Activated T-cell treated with anti-CD3 and anti-CD28 coated beads for 4 hours (primary cell): ENCODE results near the gene NCK2.
"Not testable (repeated sequence)": the region's sequence is repeated elsewhere in the genome, so short reads cannot be mapped to it uniquely, and the experiment has no call there.

Source experiments
- DNase-seq: peaks from one replicate; pipeline ENCODE4 v3.0.0-alpha.2; 2020

Gene NCK2

DNA sequence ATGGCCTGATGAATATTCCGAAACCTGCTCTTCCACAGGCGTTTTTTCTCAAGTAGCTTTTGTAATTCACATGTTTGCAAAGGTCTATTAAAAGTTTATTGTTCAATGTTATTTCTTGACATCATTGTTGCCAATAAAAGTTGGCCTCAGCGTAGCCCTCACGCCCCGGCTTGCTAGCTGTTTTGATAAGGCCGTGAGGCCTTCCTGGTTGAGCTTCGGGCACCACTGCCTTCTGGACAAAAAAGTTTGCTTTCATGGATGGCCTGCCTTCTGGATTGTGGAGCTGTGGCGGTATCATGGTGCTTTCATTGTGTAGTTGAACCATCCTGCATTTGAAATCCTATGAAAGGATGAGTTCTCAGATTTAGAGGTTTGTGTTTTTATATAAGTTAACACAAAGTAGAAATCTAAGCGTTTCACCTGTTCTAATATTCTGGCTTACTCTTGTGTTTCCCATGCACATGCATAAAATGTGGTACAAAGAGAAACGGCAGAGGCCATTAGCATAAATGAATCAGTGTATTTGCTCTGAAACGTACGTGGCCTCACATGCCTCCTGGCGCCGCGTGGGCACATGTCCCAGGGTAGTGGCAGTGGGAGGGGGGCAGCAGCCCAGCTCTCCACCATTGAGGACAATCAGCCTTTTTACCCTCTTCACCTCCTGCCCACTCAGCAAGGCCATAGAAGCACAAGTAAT, 134.5 kb downstream of the NCK2 start:
- no peak for DNase-seq

DNA sequence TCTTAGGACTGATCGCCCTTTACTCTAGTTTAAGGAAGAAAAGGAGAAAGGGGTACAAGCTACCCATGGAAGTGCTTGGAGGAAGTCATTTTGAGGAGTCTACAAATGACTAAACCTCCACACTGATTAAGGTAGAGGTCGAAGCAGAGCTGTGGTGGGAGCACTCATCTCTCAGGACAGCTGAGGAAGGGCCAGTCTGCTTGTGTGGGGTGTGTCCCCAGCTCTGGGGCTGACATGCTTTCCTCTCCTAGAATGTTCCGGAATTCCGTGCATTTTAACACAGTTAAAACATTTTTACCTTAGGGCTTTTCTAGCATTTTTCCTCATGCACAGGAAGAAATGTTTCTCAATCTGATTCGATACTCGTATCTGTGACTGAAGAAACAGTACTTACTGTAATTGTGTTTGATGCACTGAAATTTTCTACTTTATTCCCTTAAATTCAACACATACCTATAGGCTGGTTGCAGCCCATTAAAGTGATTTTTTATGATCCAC, 135.1 kb downstream of the NCK2 start:
- no peak for DNase-seq

DNA sequence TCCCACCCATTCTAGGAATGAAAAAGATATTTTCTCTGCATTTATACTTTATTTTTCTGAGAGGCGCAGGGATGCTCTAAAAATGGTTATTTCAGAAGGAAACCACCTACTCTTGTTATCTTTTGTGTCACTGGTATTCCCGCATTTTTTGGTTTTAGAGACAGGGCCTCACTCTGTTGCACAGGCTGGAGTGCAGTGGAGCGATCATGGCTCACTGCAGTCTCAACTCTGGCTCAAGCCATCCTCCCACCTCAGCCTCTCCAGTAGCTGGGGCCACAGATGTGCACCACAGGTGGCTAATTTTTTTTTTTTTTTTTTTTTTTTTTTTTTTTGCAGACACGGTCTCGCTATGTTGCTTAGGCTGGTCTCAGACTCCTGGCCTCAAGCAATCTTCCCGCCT, 135.9 kb downstream of the NCK2 start:
- DNase-seq, result no peak

DNA sequence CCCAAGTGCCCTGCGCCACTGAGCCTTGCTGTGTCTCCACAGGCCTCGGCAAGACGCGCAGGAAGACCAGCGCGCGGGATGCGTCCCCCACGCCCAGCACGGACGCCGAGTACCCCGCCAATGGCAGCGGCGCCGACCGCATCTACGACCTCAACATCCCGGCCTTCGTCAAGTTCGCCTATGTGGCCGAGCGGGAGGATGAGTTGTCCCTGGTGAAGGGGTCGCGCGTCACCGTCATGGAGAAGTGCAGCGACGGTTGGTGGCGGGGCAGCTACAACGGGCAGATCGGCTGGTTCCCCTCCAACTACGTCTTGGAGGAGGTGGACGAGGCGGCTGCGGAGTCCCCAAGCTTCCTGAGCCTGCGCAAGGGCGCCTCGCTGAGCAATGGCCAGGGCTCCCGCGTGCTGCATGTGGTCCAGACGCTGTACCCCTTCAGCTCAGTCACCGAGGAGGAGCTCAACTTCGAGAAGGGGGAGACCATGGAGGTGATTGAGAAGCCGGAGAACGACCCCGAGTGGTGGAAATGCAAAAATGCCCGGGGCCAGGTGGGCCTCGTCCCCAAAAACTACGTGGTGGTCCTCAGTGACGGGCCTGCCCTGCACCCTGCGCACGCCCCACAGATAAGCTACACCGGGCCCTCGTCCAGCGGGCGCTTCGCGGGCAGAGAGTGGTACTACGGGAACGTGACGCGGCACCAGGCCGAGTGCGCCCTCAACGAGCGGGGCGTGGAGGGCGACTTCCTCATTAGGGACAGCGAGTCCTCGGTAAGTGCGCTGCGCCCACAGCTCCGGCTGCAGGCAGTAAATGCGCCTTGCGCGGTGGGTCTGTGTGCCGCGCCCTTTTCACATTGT, 136.8 kb downstream of the NCK2 start:
- DNase-seq, result no peak

DNA sequence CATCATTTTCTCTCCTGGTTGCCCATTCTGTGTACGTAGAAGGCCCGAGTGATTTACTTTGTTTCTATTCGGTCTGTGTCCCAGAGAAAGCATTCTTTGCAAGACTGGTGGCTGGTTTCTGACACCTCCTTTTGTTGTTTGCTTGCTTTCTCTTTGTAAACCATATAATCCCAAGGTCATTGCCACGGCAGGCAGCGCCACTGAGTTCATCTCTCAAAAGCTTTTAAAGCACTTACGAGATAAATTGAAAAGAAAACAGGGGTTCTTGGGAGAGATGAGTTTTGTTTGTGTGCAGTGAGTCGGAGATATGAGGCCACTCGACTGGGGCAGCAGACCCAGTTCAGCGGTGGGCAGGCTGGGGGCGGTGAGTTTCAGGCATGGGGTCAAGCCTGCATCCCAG, 137.6 kb downstream of the NCK2 start:
- no peak for DNase-seq

DNA sequence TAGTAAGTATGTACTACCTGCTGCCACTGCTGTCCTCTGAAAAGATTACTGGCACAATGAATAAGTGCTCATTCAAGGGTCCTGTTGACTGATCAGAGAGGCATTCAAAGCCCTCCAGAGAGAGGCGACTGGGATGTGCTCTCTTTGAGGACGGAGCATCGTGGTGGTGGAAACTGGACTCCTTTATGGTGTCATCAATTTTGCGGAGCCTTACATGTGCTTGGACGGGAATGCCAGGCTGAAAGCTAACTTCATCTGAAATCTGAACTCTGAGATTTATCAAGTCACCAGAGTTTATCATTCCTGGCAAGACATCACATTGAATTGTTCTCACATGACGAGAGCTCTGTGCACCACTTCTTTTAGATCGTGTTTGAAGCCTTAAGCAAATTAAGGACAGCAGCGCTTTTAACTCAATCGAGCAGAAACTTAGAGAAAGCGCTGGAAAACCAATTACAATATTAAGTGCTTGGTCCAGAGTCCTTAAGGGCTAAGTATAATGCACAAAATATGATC, 138.3 kb downstream of the NCK2 start:
- no peak for DNase-seq

DNA sequence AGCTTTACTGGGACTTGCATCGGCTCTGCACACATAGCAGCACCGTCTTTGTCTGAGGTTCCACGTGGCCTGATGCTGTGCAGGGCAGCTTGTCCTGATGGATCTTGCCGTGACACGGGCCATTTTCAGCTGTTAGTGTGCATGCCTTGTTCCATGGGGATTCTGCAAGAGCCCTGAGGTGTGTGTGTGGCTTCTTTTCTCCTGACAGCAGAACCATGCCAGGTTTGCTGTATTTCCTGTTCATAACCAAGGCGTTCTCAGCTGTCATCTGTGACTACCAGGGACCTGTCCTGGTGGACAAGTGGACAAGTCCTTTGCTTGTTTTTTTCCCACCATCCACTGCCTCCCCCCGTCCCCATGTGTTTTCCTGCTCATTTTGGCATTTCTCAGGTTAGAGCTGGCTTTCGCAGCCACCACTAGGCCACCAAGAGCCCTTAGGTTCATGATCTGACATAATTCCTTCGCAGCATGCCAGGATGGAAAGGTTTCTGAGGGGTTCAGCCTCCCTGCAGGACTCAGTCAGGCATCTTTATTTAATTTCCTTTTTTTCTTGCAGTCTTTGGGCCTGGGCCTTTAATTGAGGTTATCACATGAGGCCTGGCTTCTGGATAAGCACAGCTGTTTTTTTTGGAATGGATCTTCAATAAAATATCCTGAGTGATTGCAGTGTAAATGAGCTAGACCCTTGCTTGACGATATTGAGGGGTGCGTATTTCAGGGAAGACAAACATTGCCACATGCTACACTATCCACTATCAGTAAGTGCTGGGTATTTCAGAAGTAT, 139.4 kb downstream of the NCK2 start:
- DNase-seq, result no peak

DNA sequence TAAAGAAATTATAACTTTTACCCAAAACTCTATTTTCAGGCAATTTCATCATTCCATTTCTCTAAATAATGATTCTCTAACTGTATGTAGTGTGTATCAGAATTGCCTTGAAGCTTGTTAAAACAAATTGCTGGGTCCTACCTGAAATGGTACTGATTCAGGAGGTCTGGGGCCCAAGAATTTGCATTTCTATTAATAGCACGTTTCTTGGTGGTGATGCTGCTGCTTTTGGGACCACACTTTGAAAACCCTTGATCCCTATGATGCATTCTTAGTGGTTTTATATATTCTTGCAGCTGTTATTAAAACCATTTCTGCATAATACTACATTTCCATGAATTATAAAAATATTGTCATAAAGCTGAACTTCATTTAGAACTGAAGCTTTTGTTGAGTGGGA, 140.7 kb downstream of the NCK2 start:
- no peak for DNase-seq

DNA sequence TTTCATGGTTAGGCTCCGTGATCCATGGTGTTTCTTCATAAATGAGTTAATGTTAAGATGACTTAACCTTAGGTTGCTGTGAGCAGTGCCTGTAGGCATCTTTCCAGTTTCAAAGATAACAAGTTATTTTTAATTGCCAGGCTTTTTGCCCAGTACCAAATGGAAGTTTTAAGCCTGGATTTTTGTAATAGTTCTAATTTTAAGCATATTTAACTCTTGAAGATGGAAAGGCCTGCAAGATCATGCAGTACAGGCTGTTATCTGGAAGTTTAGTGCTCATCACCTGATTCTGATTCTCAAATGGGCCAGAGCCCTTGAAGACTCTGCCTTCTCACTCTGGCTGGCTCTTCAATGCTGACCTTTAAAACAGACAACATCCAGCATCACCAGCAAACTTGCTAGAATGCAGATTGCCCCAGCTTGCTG, 141.3 kb downstream of the NCK2 start:
- DNase-seq, result no peak

DNA sequence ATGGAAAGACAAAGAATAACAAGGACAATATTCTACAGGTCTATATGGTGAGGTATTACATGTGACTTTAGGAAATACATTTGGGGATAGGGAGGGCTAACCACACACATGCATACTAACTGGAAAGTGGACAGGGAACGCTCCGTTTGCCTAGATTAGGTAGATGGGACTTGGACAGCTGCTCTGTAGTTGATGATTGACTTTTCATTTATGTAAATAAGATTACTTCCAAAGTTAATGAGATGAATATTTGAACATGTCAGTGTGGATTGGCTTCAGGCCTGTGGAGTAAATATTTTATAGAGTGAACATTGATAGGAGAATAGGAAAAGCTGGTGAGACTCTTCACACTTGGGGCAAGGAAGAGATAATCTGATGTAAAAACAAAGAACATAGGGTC, 142.0 kb downstream of the NCK2 start:
- no peak for DNase-seq

DNA sequence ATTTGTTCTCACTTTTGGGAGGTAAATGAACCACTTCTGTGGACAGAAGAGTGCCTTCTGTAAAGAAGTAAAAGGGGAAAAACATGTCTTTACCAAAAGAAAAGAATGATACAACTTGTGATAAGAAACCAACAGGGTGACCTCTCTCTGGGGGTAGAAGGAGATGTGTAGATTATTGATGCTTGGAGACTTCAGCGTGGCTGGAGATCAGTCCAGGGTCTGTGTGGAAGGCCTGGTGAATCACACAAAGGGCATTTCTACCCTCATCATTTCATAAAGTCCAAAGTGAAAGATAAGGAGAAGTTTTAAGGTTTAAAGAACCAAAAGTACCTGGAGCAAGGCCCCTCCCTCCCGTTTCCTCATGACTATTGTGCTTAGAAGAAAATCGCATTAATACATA, 142.5 kb downstream of the NCK2 start:
- DNase-seq, result no peak

DNA sequence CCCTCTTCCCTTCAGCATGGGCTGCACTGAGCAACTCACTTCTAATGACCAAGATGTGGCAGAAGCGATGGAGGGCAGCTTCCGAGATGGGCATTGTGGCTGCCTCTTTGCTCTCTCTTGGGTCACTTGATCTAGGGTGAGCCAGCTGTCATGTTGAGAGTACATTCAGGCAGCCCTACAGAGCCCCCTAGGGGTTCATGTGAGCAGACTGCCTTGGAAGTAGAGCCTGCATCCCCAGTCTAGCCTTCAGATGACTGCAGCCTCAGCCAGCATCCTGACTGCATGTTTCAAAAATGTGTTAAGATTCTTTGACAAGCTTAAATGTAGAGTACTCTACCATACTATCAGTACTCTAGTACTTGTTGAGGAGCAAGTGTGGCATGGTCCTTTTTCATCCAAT, 143.9 kb downstream of the NCK2 start:
- no peak for DNase-seq

DNA sequence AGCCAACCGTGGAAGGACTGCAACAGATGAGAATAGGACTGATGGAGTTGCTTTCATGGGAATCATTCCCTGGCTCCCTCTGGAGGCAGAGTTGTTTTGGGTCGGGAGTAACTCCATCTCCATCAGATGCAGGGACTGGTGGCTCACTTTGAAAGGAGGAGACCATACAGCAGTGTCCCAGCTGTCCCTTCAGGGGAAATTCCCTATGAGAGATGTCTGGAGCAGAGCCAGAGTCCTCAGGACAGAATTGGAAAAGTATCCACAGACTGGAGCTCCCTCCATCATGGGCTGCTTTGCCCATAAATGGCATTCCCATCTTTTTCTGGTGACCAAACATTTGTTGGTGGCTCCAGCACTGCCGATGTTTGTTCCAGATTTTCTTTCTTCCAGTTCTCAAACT, 144.3 kb downstream of the NCK2 start:
- DNase-seq, result no peak

DNA sequence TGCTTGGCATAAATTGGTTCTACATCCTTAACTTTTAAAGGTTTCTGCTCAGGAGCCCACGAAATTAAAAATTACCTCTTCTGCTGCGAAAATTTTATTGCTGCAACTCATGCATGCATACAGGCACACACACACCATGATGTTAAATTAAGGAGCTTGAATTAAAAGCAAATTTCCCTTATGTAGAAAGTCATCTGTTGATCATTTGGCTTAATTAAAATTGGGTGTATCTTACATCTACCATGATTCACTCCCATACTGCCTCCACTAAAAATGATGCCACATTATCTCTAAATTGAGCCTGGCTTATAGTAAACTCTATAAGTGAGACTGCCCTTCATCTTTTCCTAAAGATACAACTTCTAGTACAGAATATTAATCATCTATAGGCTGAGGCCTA, 145.4 kb downstream of the NCK2 start:
- DNase-seq, result no peak

DNA sequence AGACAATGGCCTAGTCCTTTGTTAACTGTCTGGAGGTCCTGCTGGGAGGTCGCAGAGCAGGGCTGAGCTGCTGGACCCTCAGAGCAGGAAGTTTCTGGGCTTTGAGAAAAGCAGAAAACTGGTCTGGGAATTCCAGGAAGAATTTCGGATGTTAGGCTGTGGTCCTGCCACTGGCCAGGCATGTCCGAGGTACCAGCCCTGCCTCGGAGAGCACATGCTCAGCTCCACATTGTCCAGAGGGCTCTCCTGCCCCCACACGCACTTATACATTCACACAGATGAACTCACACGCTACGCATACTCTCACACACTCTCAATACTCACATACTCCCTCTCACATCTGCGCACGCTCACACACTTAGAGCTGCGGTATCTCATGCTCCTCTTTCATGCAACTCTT, 146.1 kb downstream of the NCK2 start:
- no peak for DNase-seq

DNA sequence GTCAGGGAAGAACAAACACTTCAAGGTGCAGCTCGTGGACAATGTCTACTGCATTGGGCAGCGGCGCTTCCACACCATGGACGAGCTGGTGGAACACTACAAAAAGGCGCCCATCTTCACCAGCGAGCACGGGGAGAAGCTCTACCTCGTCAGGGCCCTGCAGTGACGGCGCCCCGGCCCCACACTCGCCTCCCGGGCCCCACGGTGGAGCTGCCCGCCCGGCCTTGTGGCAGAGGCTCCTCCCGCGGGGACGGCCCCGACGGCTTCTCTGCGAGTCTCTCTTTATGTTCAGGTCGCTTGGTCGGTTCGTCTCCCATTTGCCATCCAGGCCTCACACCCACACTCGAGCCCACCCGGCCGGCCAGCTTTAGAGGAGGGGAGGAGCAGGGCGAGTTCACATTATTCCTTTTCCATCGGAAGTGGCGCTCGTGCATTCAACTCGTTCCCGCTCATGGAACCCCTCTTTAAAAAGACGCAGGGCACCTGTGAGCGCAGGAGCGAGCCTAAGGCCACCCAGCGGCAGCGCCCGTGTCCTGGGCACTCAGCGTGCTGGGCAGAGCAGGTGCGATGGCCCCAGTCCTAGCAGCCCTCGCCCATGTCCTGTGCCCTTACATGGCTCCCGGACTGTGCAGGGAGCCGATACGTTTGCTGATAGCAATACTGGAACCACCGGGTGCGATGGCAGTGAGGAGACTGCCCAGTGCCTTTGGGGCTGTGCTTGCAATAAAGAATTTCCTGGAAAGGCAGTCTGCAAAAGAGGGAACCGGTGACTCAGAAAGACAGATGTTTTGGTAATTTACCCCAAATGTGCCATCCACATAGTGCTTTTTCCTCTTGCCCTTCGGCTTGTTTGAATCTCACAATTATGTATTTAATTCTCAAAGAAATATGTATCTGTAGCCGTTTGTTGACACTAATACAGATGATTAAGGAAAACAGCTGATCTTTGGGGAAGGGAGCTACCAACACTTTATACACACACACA, 148.6 kb downstream of the NCK2 start:
- no peak for DNase-seq

DNA sequence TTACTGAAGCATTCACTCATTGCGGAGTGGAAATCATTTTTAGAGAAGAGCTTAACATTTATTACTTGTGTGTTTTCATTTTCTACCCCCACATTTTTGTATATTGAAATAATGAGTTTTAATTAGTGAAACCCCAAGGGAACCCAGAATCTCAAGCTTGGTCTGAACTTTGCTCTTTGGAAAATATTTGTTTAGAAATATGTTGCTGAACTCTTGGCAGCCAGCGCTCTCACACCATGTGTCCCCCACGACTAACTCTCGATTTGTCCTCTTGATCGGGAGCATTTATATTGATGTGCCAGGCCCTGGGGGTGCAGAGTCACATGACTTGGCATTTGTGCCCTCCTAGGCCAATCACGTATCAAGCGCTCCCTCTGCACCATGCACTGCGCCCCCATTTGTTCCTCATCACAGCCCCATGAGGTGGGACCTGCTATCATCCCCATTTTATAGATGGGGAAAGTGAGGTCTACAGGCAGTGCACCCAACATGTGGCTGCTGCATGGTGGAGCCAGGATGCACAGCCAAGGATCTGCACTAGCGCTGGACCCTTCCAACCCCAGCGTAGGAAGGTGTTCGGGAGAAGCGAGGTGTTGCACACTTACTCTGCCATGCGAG, 149.7 kb downstream of the NCK2 start:
- DNase-seq, result no peak

DNA sequence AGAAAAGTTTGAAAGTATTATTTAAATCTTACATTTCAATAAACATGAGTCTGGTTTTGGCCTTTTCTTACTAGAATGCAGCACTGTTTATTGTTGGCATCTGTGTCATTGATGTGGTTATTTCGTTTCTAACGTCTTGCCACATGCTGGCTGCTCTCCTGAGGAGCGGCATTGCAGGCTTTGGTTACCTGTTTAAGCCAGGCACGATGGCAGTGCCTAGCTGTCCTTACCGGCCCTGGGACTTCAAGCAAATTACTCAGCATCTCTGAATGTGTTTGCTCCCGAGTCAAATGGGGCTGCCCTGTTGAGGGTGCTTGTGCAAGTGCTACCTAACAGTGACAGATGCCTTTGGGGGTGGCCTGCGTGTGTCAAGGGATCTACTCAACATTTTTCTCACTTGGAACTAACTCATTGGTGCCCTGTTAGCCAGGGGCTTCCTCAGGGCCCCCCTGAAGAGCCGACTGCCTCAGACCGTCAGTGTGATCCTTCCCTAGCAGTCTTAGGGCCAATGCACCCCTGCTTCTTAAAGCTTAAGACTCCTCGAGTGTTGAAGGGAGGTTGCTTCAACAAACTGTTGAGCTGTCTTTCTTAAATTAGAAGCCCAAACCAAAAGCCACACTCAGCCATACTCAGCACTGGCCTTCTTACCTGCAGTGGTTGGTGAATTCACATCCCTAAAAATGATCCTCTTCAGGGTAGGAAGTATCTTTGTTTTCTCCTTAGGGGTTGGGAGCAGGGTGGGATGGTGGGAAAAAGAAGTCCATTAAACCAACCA, 151.5 kb downstream of the NCK2 start:
- no peak for DNase-seq

DNA sequence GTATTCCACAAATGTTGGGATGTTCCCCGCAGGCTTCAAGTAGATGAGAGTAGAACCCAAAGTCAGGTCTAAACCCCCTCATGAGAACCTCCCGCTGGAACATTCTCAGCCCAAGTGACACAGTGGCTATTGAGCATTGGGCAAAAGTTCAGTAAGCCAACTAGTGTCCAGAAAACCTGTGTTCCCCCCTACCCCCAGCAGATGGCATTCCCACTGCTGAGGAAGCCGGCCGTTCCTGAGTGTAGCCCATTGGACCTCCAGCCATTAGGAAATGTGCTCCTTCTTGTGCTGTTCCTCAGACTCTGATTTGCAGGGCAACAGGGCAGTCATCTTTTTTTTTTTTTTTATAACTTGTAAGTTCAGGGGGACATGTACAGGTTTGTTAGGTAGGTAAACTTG, 152.1 kb downstream of the NCK2 start:
- DNase-seq, result no peak

DNA sequence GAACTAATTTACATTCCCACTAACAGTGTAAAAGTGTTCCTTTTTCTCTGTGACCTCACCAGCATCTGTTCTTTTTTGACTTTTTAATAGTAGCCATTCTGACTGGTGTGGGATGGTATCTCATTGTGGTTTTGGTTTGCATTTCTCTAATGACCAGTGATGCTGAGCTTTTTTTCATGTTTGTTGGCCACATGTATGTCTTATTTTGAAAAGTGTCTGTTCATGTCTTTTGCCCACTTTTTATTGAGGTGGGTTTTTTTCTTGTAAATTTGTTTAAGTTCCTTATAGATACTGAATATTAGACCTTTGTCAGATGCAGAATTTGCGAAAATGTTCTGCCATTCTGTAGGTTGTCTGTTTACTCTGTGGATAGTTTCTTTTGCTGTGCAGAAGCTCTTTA, 153.0 kb downstream of the NCK2 start:
- DNase-seq, result not testable (repeated sequence)
